Urinary bladder (tissue), 4 donors: ENCODE data around the gene NAA16. TPM values are rescaled to one million over a fixed set of nuclear protein-coding genes. Genes with fewer than 3 reads are reported as not detected.
"Not testable (repeated sequence)": the region's sequence is repeated elsewhere in the genome, so short reads cannot be mapped to it uniquely, and the experiment has no call there.

ENCODE experiments used
- DNase-seq: peaks from one replicate; pipeline ENCODE4 v3.0.0-alpha.2; 2015; ENCODE audit errors: extremely low spot score
- H3K27ac ChIP-seq: one replicate; pipeline ENCODE4 v1.5.1; 2013; ENCODE audit warnings: low read depth, mild to moderate bottlenecking, moderate library complexity
- H3K36me3 ChIP-seq: one replicate; pipeline ENCODE4 v1.6.1; 2013; ENCODE audit warnings: mild to moderate bottlenecking, moderate library complexity; ENCODE audit not compliant: insufficient read depth
- H3K4me1 ChIP-seq: one replicate; pipeline ENCODE4 v1.6.1; 2013; ENCODE audit warnings: mild to moderate bottlenecking, moderate library complexity; ENCODE audit not compliant: insufficient read depth
- H3K4me3 ChIP-seq: one replicate; pipeline ENCODE4 v1.5.1; 2013; ENCODE audit warnings: low read depth, low read length
- WGBS: extraction: QIAGEN DNeasy Blood & Tissue Kit; methylation state at CpG from one replicate; pipeline ENCODE4 v1.1.7; 2013; 5-methylcytosine and 5-hydroxymethylcytosine counted together
- polyA plus RNA-seq: library from polyadenylated mRNA; stranded (reverse); fragments of 200-250 nt; gene quantifications from one replicate; pipeline ENCODE4 v1.2.3, GENCODE V29; 2013
- total RNA-seq: library from RNA; depleted of rRNA; stranded (reverse); fragments of >200 nt; gene quantifications from one replicate; pipeline ENCODE4 v1.2.3, GENCODE V29; 2014
- donor health status: healthy with polysubstance abuse.
- donor health status: healthy.

Gene NAA16
- total and polyA plus RNA-seq, 2 donors: 10.6 to 53.8 TPM

- DNase-seq: peak; percentile 20
- no peak overlapping the region for H3K27ac ChIP-seq
- no peak overlapping the region for H3K4me3 ChIP-seq
- no peaks in the 10 kb centered on the region for H3K36me3 ChIP-seq
- 68% methylated on average over 14 of the region's 14 CpGs for WGBS
- H3K4me1 ChIP-seq: no peaks in the 10 kb centered on the region
Measured at GRCh38 chr13:41352935-41353840, 42.1 kb downstream of the NAA16 start.

DNA sequence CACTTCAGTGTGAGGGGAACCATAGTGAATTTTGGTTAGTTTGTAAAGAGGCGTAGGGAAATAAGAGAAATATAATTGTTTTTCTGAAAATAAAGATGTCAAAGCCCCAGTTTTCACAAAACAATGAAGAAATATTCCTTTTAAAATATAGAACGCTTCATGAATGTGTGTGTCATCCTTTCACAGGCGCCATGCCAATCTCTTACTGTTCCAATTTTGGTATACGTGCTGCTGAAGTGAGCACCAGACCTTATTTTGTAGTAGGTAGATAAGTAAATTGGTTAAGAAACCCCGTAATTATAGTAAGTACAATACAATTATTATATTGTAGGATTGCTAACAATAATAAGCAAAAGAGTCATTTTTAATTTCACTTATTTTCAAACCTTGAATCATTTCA is 43.3 kb downstream of the NAA16 start:
- 94% methylated on average over 5 of the region's 5 CpGs for WGBS

DNA sequence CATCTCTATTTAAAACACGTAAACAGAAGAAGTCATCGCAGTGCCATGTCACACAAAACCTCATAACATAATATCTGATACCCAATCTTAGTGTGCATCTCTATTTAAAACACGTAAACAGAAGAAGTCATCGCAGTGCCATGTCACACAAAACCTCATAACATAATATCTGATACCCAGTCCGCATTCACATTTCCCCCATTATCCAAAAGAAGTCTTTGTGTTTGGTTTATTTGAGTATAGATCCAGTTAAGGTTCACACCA is 45.2 kb downstream of the NAA16 start:
- H3K4me1 ChIP-seq, H3K27ac ChIP-seq, H3K36me3 ChIP-seq, H3K4me3 ChIP-seq, DNase-seq: not testable (repeated sequence)
- 82% methylated on average over 5 of the region's 5 CpGs for WGBS

More for the DNA sequence above, 43.3 kb downstream of the NAA16 start:
- DNase-seq: no peak
- no peaks in the 10 kb centered on the region for H3K4me1 ChIP-seq
- H3K4me3 ChIP-seq: no peak overlapping the region
- H3K27ac ChIP-seq: no peak overlapping the region
- H3K36me3 ChIP-seq: no peaks in the 10 kb centered on the region

GRCh38 chr13:41356786-41357185 is 45.7 kb downstream of the NAA16 start:
- no peaks in the 10 kb centered on the region for H3K4me1 ChIP-seq
- DNase-seq: no peak
- 77% methylated on average over 6 of the region's 6 CpGs for WGBS
- H3K36me3 ChIP-seq: peaks cover 2% of the 10 kb centered on the region
- H3K4me3 ChIP-seq: no peak overlapping the region
- no peak overlapping the region for H3K27ac ChIP-seq

GRCh38 chr13:41361491-41361890 is 50.4 kb downstream of the NAA16 start:
- Histone ChIP-seq H3K4me3 (no peak overlapping the region), H3K27ac (no peak overlapping the region), H3K36me3 (peaks cover 4% of the 10 kb centered on the region), H3K4me1 (no peaks in the 10 kb centered on the region)
- DNase-seq: no peak
- 53% methylated on average over 5 of the region's 5 CpGs for WGBS

DNA sequence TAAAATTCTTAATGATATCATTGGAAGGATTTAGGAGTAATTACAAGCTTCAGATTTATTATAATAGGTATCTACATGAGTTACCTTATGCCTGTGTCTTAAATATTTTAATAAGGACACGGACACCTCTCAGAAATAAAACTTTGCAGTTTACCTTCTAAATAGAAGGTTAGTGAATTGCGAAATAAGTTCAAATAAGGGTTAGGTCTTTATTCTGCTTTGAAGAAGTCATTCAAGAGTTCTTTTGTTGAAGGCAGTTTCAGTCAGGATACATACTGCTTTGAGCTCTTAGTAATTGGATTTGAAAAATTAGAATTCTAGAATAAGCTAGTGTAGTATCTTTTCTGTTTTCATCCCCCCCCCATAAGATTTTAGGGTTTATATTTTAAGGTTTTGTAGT is 53.0 kb downstream of the NAA16 start:
- WGBS: 96% methylated on average over 2 of the region's 2 CpGs
- H3K4me3 ChIP-seq: no peak overlapping the region
- DNase-seq: no peak
- peaks cover 4% of the 10 kb centered on the region for H3K36me3 ChIP-seq
- H3K4me1 ChIP-seq: no peaks in the 10 kb centered on the region
- H3K27ac ChIP-seq: no peak overlapping the region

GRCh38 chr13:41365631-41366030 is 54.6 kb downstream of the NAA16 start:
- Histone ChIP-seq H3K36me3 (peaks cover 4% of the 10 kb centered on the region), H3K4me1 (no peaks in the 10 kb centered on the region), H3K4me3 (no peak overlapping the region), H3K27ac (no peak overlapping the region)
- no peak for DNase-seq
- 96% methylated on average over 2 of the region's 2 CpGs for WGBS

GRCh38 chr13:41370736-41371135 is 59.7 kb downstream of the NAA16 start:
- 89% methylated on average over 2 of the region's 2 CpGs for WGBS
- no peak overlapping the region for H3K4me3 ChIP-seq
- no peak for DNase-seq
- no peaks in the 10 kb centered on the region for H3K4me1 ChIP-seq
- H3K36me3 ChIP-seq: peaks cover 4% of the 10 kb centered on the region
- H3K27ac ChIP-seq: no peak overlapping the region

DNA sequence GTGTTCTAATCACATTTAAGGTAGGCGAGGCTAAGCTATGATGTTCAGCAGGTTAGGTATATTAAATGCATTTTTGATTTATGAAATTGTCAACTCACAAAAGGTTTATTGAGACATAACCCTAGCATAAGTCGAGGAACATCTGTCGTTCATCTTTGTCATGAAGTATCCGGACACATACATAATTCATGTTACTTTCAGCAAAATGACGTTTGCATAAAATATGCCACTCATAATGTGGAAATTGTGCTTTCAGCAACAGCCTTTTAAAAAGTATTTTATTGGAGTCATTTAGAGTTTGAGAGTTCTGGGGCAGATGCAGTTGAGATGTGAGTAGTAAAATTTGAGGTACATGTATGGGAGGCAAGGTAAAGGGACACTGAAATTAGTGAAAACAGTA is 66.4 kb downstream of the NAA16 start:
- no peaks in the 10 kb centered on the region for H3K4me1 ChIP-seq
- H3K4me3 ChIP-seq: no peak overlapping the region
- WGBS: 90% methylated on average over 5 of the region's 5 CpGs
- DNase-seq: no peak
- H3K36me3 ChIP-seq: peaks cover 2% of the 10 kb centered on the region
- H3K27ac ChIP-seq: no peak overlapping the region

DNA sequence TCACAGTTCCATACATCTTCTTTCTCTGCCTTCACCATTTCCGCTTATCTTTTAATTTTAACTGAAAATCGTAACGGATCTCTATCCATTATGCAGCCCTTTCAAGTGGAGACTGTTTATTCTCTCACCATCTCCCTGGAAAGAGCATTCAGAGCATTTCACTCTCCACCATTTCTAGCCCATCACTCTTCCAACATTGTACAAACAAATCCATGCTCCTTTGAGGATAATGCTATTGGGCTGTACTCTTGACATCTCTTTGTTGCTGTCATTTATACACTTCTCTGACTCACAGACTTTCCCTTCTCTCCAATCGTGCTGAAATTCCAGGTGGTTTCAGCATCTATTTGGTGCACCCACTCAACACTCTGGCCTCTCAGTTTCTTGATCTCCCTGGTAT is 71.4 kb downstream of the NAA16 start:
- 65% methylated on average over 4 of the region's 4 CpGs for WGBS
- no peak overlapping the region for H3K27ac ChIP-seq

DNA sequence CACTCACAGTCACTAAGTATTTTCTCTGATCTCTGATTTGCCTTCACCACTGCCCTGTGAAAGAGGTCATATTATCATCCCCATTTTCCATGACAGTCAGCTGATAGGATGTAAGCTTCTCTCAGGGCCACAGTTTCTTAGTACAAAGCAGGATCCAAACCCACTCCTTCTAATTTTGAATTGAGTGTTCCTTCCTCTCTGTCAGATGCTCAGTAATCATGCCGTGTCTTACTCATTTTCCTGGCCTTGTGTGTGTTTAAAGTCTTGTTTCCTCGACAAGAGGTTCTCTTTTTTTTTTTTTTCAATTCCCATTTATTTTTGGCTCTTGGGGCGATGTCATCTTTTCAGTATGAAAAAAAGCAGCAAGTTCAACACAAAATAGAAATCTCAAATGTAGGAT is 72.3 kb downstream of the NAA16 start:
- H3K27ac ChIP-seq: no peak overlapping the region
- no peak for DNase-seq
- no peak overlapping the region for H3K4me3 ChIP-seq
- H3K4me1 ChIP-seq: no peaks in the 10 kb centered on the region
- no peaks in the 10 kb centered on the region for H3K36me3 ChIP-seq
- WGBS: 38% methylated on average over 3 of the region's 3 CpGs

More for the DNA sequence above, 71.4 kb downstream of the NAA16 start:
- no peak for DNase-seq
- H3K36me3 ChIP-seq: no peaks in the 10 kb centered on the region
- H3K4me3 ChIP-seq: no peak overlapping the region
- H3K4me1 ChIP-seq: no peaks in the 10 kb centered on the region

DNA sequence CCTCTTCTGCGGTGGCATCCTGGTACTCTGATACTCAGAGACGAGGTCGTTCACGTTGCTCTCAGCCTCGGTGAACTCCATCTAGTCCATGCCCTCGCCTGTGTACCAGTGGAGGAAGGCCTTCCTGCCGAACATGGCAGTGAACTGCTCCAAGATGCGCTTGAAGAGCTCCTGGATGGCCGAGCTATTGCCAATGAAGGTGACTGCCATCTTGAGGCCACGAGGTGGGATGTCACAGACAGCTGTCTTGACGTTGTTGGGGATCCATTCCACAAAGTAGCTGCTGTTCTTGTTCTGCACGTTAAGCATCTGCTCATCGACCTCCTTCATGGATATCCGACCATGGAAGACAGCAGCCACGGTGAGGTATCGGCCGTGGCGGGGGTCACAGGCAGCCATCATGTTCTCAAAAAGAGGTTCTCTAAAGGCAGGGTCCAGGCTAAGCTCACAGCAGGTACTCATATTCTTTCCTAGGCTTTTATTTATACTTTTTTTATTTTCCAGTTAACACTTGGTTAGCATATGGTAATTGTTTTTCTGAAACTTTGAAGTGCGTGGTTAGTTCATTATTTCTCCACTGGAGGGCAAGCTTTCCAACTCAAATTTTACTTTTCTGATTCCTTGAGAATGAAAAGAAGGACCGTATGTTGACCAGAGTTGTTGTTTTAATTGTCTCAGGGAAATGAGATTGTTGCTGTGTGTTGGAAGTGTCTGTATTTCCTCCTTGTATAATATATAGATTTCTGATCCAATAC is 73.9 kb downstream of the NAA16 start:
- no peak overlapping the region for H3K27ac ChIP-seq
- no peak for DNase-seq
- H3K4me1 ChIP-seq: no peaks in the 10 kb centered on the region
- H3K4me3 ChIP-seq: no peak overlapping the region
- WGBS: 89% methylated on average over 20 of the region's 20 CpGs
- H3K36me3 ChIP-seq: no peaks in the 10 kb centered on the region

DNA sequence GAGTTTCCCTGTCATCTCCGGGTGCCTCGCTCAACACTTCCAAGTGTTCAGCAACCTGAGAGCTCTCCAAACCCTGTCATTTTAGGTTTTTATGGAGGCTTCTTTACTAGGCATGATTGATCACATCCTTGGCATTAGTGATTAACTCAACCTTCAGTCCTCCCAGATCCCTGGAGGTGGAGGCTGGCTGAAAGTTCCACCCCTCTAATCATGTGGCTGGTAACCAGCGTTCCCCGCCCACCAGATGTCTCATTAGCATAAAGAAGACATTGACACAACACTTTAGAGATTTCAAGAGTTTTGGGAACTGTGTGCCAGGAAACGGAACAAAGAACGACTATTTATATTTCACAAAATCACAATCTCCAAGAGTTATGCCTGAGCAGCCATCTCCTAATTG is 75.1 kb downstream of the NAA16 start:
- H3K27ac ChIP-seq: no peak overlapping the region
- H3K4me3 ChIP-seq: no peak overlapping the region
- H3K36me3 ChIP-seq: no peaks in the 10 kb centered on the region
- no peak for DNase-seq
- WGBS: 88% methylated on average over 6 of the region's 6 CpGs
- no peaks in the 10 kb centered on the region for H3K4me1 ChIP-seq

DNA sequence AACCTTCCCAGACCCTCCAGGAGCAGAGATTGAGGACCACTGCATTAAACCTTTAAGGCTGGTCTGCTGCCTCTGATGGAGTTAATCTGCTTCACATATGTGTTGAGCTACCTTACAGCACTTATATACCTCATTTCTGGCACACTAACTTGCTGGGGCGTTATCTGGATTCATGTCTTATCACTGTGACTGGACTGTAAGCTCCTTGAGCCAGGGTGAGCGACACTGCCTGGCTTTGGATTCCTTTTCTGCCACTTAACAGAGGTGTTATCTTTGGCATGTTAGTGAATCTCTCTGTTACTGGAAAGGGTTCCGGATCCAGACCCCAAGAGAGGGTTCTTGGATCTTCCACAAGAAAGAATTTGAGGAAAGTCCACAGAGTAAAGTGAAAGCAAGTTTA is 76.5 kb downstream of the NAA16 start:
- 46% methylated on average over 3 of the region's 3 CpGs for WGBS
- Histone ChIP-seq H3K27ac (no peak overlapping the region), H3K4me3 (no peak overlapping the region), H3K36me3 (no peaks in the 10 kb centered on the region), H3K4me1 (no peaks in the 10 kb centered on the region)
- no peak for DNase-seq
